C4-2B (cell line): Measurements from ENCODE around the gene COL23A1.

ENCODE experiments used
- ZFX ChIP-seq: fragments of 450-650 bp; IDR thresholded peaks from 2 replicates; pipeline ENCODE4 v1.6.1; 2017
- TF ChIP-seq, protein P1 (sequence below): fragments of 450-650 bp; conservative IDR thresholded peaks from 2 replicates; pipeline ENCODE4 v1.5.1; 2017; ENCODE audit warnings: mild to moderate bottlenecking

DNA sequence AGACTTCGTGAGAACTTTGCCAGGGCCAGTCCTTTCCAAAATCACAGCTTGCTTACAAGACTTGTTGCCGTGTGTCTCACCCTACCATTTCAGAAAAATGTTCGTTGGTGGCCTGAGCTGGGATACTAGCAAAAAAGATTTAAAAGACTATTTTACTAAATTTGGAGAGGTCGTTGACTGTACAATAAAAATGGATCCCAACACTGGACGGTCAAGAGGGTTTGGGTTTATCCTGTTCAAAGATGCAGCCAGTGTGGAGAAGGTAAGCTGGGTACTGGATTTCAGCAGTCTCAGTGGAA is 384.5 kb downstream of the COL23A1 start:
- TF ChIP-seq, protein P1, sequence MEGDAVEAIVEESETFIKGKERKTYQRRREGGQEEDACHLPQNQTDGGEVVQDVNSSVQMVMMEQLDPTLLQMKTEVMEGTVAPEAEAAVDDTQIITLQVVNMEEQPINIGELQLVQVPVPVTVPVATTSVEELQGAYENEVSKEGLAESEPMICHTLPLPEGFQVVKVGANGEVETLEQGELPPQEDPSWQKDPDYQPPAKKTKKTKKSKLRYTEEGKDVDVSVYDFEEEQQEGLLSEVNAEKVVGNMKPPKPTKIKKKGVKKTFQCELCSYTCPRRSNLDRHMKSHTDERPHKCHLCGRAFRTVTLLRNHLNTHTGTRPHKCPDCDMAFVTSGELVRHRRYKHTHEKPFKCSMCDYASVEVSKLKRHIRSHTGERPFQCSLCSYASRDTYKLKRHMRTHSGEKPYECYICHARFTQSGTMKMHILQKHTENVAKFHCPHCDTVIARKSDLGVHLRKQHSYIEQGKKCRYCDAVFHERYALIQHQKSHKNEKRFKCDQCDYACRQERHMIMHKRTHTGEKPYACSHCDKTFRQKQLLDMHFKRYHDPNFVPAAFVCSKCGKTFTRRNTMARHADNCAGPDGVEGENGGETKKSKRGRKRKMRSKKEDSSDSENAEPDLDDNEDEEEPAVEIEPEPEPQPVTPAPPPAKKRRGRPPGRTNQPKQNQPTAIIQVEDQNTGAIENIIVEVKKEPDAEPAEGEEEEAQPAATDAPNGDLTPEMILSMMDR, result no peak
- no peak for TF ChIP-seq ZFX
